Vein endothelial cell (primary cell): ENCODE measurements around the gene UBL5. TPM values are rescaled to one million over a fixed set of nuclear protein-coding genes. Genes with fewer than 3 reads are reported as not detected.

Source experiments
- small RNA-seq: library from RNA; depleted of rRNA; stranded (forward); fragments of <200 nt; gene quantifications from one replicate; pipeline ENCODE3, GENCODE V24; 2012
- total RNA-seq: library from RNA; depleted of rRNA; stranded (reverse); fragments of >200 nt; gene quantifications from 2 replicates; pipeline ENCODE4 v1.2.3, GENCODE V29; 2012

Gene UBL5
- 238 and 244 TPM in 2 replicates for total RNA-seq

GRCh38 chr19:9827289-9828238, at the start of gene UBL5:
Gene UBL5, plus strand, starts transcription at chr19:9827918. Its CDS starts 420 bp downstream, at chr19:9828338.

GRCh38 chr19:9818734-9819595, 8.8 kb upstream of the UBL5 start, which contains the start of gene FBXL12:
Gene FBXL12, minus strand, starts transcription at chr19:9819079. Its CDS starts 266 bp downstream, at chr19:9818813.

GRCh38 chr19:9834726-9835506, 7.2 kb downstream of the UBL5 start, which contains the start of gene PIN1:
Gene PIN1, plus strand, starts transcription at chr19:9835318. Its CDS starts 27 bp downstream, at chr19:9835345.

Small RNA genes within 50 kb of the gene (small RNA-seq; reads per million reads assigned to genes)
- 0.34 reads per million, percentile 14 among the genes with 10 or more reads in this experiment for gene RF00156

Other genes starting within 250 kb of the UBL5 start
- 32.7 and 43.6 TPM in 2 replicates for gene ZNF121, start 243.4 kb upstream of the UBL5 start, total RNA-seq
- 26.8 and 28.4 TPM in 2 replicates for gene ZNF561, start 206.7 kb upstream of the UBL5 start, total RNA-seq
- 27.8 and 30.2 TPM in 2 replicates for gene ZNF562, start 152.8 kb upstream of the UBL5 start, total RNA-seq
- 6.7 and 6.9 TPM in 2 replicates for gene ZNF846, start 59.2 kb upstream of the UBL5 start, total RNA-seq
- gene FBXL12, start 8.8 kb upstream of the UBL5 start, total RNA-seq, result 16.5 and 17.3 TPM in 2 replicates
- 83.0 and 92.1 TPM in 2 replicates for gene PIN1, start 7.4 kb downstream of the UBL5 start, total RNA-seq
- 0.38 and 1.6 TPM in 2 replicates for gene OLFM2, start 108.6 kb downstream of the UBL5 start, total RNA-seq
- gene COL5A3, start 182.6 kb downstream of the UBL5 start, total RNA-seq, result 0.67 TPM in 1 of 2 replicates, not detected in the other
- not detected in 2 replicates for gene RDH8, start 185.6 kb downstream of the UBL5 start, total RNA-seq